RPMI7951 (cell line): ENCODE measurements around the gene SLC35C1. TPM values are rescaled to one million over a fixed set of nuclear protein-coding genes. Genes with fewer than 3 reads are reported as not detected.

Experiments used
- DNase-seq: peaks from one replicate; pipeline ENCODE4 v3.0.0-alpha.2; 2012; ENCODE audit warnings: low read depth
- total RNA-seq: library from RNA; depleted of rRNA; stranded (reverse); fragments of >200 nt; shearing (Covaris generic); gene quantifications from 2 replicates; pipeline ENCODE4 v1.2.3, GENCODE V29; 2014; rRNA removed

SLC35C1 gene
- total RNA-seq, 1 experiment from 2014 or later: 4.8 TPM

DNA sequence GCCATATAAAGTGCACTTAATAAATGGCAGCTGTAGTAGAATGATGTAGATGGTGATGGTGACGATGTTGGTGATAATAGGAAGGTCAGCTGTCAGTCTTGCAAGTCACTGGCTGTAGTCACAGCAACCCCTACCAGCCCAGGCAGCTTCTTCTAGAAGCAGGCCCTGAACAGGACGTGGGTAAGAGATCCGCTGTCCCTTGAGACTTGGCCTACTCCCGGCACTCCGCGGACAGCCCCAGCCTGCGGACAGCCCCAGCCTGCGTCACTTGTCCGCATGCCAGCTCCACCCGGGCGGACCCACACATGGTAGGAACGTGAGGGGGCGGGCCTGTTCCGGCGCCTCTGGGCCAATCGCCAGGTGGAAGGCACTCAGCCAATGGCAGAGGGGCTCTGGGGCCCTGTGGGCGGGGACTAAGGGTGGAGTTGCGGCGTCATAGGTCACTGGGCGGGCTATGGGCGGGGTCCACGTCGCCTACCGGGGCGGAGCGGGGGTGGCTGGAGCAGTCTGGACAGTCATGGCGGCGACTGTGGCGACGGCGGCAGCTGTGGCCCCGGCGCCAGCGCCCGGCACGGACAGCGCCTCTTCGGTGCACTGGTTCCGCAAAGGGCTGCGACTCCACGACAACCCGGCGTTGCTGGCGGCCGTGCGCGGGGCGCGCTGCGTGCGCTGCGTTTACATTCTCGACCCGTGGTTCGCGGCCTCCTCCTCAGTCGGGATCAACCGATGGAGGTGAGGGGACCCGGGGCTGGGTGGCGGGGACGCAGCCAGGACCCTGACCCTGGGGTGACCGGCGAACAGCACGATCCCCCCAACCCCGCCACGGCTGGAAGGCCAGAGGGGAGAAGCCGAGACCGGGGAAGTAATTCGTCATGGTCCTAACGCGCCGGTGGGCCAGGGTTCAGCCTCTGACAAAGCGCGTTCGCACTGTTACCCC lies 42.3 kb downstream of the SLC35C1 start, which contains the start of gene CRY2:
TSS of gene CRY2 (plus strand) at position 502 of the 937 bp plus-strand sequence. CDS start at position 518, 16 bp downstream.
- DNase-seq: peak; percentile 93

DNA sequence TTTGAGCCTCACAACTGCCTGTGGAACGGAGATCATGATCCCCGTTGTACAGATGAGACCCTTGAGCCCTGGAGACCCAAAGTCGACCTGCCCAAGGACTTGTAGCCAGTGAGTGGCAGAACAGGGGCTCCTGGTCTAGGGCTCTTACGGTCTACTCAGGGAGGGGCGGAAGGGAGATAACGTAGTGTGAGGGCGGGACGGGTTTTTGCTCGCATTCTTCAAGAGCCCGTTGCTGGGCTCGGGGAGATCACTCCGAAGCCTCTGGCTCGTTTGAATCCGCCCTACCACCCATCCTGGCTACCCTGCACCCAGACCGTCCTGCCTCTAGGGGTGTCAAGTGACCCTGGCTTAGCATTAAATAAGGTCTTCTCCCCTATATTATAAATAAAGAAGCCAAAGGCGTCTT lies 43.0 kb downstream of the SLC35C1 start:
- peak; percentile 51 for DNase-seq

DNA sequence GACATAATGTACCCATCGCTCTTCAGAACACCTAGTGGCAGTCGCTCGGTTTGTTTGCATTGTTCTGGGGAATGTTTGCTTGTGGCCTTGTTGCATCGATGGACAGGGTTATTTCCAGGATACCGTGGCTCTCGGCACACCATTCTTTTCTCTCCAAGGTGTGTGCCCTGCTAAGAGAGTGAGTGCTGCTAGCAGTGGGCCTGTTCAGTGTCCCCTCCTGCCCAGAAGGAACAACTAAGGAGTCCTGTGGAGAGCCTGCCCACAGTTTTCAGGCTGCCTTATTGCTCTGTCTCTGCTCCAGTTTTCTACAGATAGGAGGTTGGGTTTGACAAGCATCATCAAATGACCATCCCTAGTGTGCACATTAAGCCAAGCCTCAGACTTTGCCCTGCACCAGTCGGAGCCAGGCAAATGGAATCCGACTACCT lies 43.7 kb downstream of the SLC35C1 start:
- no peak for DNase-seq

DNA sequence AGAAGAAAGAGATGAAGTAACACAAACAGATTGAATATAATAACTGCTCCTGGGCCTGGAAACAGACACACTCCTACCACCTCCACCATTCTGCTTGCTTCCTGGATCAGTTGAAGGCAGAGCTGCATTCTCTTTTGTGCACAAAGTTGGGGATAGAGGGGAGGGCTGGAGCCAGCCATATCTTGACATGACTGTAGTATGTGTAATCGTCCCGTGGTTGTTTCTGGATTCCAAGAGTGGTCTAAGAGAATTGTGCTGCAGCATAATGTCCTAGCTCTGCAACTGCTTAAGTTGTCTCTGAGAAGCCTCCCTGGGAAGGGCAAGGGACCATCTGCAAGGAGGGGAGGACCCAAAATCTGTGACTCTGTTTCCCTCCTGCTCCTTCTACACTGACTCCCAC lies 45.5 kb downstream of the SLC35C1 start:
- DNase-seq: peak; percentile 7

DNA sequence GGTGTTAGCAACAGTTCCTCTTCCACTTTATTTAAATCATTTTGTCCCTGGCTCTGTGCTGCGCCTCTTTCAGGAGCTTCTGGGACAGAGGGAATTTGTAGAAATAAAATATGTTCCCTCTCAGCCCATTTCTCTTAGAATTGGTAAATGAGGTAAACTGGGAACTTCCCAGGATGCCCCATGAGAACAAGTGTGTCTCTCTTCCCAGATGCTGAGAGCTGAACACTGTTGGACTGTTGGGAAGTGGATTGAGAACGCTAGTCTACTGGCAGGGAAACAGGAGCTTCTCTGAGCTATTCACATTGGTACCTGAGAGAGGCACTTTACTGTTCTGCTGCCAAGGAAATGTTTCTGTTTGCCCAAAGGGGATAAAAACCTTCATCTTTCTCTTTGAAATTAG lies 46.3 kb downstream of the SLC35C1 start:
- DNase-seq: no peak

DNA sequence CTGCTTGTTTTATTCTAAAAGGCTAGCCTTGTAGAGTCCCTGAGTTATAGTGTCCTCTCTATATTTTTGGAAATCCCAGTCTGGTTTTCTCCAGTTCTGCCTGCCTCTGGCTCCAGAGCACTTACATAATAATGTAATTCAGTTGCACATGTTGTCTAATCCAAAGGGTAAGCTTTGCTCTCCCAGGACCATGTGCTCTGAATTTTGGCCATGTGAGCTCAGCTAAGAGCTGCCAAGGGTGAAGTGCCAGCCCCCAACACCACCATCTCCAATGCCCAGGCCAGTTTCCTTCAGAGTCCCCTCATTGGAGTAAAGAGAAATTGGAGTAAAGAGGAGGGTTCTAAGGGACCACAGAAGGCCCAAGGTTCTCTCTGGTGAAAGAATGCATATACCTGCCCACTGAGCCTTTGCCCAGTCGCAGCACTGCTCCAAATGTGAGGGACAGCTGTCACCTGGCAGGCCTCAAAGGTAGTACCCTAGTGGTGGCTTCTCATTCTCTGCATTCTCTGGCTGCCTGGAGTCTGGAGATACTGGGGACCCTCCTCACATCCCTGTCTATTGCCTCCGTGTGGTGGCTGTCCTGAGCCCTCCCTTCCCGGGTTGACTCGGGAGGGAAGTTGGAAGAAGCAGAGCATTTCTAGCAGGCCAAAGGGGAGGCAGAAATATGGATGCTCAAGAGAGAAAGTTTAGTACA lies 47.2 kb downstream of the SLC35C1 start:
- DNase-seq: no peak

DNA sequence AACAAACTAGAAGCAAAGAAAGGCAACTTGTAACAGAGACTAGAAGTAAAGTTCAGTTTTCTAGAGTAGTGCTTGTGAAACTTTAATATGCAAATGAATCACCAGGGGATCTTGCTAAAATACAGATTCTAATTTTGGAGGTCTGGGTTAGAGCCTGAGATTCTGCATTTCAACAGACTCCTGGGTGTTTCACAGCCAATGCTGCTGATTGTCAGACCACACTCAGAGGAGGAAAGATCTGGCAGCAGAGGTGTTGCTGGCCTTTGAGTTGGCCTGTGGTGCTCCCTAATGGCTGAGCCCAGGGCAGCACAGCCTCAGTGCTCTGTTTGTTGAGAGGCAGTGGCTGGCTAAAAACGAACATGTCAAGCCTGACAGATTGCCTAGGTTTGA lies 47.8 kb downstream of the SLC35C1 start:
- no peak for DNase-seq

DNA sequence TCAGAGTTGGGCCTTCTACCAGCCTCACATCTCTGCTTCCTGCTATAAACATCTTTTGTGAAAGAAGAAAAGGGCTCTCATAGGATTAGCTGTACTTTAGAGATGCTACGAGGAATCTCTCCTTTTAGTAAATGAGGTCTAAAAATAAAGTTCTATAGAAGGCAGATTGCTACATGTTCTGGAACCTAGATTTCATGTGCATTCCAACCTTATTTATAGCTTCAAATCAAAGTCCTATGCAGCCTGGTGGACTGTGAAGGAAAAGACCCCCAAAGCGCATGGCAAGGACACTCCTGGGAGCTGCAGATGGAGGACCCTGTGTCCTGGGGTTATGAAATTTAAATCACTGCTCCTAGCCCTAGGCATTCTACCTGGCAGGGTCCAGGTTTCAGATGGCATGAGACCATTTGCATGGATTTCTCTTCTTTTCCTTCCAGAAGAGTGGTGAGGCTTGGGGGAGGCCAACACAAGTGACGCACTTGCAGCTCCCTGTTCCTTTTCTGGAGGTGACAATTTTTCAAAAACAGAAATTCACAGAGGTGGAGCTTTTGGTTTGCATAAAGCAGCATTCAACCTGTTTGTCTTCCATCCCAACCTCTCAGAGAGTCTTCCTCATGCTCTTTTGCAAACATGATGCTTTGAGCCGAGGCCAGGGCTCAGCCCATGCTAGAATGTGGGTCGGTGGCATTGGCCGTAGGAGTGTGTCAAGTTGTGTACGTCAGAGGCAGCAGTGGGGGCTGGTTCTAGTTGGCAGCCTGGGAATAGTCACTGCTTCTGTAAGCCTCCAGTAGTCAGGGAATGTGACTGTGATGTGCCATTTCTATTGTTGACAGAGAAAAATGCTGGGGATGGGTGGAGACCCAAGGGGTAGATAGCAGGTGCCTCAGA lies 48.6 kb downstream of the SLC35C1 start:
- no peak for DNase-seq

DNA sequence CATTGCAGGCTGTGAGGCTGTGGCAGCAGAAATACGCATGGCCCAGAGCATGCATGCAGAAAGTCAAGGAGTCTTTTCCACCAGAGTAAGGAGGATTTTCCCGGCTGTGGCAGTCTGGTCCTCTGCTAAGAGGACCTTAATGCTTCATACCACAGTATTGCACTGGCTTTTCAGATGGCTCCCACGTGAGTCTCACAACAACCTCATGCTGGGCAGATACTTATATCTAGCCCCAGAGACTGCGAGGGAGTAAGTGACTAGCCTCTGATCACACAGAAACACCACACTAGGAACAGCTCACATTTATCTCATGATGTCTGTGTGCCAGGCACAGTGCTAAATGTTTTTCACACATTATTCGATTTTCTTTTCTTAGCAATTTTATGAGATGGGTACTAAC lies 50.4 kb downstream of the SLC35C1 start:
- no peak for DNase-seq

DNA sequence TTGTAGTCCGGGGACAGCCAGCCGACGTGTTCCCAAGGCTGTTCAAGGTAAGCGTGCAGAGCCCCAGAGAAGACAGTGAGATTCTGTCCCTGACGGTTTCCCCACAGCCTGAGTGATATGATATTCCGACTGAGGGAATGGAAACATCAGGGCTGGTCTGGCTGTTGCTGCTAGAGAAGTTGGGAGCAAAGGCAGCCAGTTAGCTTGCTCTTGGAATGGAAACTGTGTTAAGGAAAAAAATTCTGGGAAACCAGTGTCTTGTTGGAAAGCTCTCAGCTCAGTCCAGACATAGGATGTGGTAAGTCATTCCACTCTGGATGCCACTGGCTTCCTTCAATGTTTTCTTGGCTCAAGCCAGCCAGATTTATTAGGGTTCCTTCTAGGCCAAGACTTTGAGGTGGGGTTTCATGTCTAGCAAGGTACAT lies 51.1 kb downstream of the SLC35C1 start:
- no peak for DNase-seq

DNA sequence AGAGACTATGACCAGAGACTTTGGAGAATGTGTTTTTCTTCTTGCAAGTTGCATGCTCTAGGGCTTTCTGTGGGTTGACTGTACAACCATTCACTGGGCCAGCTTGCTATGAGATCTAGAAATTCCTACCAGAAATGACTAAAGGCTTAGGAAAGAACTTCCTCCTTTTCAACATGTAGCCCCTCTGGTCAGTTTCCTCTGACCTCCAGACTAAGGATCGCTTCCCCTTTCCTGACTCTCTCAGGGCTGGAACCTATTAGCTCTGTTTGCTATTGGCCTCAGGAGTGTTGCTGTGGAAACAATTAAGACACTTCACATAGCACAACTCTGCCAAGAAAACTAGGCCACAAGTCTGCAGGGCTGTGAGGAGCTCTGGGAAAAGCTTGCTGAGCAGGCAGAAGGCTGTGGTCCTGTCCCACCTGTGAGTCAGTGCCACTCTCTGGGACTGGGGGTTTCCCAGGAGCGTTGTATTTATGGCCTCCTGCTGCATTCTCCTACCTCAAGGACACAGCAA lies 53.1 kb downstream of the SLC35C1 start:
- DNase-seq: peak; percentile 41

DNA sequence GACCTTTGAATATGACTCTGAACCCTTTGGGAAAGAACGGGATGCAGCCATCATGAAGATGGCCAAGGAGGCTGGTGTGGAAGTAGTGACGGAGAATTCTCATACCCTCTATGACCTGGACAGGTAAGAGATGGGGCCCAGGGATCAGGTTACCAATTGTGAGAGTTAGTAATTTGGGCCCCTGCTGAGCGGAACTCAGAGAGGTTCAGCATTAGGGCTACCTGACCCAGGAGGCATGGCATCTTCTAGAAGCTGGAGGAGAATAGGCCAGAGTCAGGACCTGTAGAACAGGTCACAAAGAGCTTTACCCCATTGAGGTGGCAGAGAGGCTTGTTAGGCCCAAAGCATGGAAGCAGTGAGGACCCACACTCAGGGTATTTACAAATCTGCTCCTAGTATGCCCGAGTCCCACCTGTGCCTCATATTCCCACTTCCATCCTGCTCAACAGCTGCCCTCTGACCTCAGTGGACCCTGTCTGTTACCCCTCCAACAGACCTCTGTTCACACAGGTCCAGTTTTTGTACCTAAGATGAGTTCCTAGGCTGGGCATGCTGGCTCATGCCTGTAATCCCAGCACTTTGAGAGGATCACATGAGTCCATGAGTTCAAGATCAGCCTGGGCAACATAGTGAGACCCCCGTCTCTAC lies 53.9 kb downstream of the SLC35C1 start:
- no peak for DNase-seq

DNA sequence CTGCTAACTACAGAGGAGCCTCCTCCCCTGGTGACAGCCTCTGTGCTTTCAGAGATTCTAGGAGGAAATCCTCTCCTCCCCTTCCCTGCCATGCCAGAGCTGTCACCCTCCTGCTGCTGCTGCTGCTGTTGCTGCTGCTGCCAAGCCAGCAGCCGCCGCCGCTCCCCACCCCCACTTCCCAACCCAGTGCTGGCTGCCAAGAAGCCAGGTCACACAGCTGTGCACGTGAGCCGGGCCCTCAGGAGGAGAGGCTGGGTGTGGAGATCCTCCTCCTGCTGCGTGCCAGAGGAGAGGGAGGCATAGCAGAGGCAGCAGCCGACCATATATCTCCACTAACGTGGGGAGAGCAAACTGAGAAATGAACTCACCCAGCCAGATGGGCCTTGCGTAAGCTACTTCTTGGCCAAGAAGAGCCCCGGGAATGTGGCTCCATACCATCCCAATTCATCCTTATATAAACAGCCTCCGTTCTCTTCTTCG lies 54.8 kb downstream of the SLC35C1 start:
- DNase-seq: no peak

DNA sequence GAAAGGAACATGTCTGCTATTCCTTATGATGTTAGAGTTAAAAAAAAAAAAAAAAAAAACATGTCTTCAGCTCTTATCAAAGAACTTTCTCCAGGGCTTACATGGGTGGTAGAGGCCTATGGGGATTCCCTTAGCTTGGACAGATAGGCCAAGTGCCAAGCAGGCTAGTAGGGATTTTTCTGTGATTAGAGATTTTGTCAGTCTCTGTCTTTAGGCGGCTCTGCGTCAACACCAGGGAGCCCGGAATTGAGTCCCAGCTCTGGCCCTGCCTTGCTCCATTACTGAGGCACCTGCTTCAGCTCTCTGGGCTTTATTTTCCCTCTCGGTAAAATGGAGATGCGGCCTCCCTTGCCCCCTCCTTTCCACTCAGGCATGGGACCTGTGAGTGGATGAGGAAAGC lies 55.4 kb downstream of the SLC35C1 start:
- no peak for DNase-seq

DNA sequence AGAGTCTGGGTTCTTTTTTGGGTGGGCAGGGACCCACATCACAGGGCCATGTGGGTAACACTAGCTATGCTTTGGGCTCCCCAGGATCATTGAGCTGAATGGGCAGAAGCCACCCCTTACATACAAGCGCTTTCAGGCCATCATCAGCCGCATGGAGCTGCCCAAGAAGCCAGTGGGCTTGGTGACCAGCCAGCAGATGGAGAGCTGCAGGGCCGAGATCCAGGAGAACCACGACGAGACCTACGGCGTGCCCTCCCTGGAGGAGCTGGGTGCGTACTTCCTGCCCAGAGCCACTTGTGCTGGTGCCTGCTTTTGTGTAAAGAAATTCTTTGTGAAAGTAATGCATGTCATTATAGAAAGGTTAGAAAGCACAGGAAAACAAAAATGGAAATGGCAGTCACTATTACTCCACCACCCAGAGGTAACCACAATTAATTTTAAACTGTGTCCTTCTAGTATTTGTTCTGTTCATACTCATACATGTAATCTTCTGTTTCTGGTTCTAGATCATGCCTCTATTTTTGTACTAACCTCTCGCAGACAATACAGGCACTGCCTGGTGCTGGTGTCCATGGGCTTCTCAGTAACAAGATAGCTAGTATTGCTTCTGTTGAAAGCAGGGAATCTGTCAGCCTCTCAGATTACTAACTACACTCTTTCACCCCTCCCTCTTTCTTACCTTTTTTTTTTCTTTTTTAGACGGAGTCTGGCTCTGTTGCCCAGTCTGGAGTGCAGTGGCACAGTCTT lies 56.0 kb downstream of the SLC35C1 start:
- DNase-seq: no peak

Other genes with a start within 250 kb of the SLC35C1 start
- gene CHST1, start 139.5 kb upstream of the SLC35C1 start, total RNA-seq: 0.20 and 0.36 TPM in 2 replicates
- 5.0 and 6.4 TPM in 2 replicates for gene CRY2, start 42.3 kb downstream of the SLC35C1 start, total RNA-seq
- gene MAPK8IP1, start 80.5 kb downstream of the SLC35C1 start, total RNA-seq: 2.5 and 3.0 TPM in 2 replicates
- gene FREY1, start 102.1 kb downstream of the SLC35C1 start, total RNA-seq: not detected in 2 replicates
- 17.3 and 17.4 TPM in 2 replicates for gene PEX16, start 112.7 kb downstream of the SLC35C1 start, total RNA-seq
- gene LARGE2, start 117.5 kb downstream of the SLC35C1 start, total RNA-seq: 0.12 TPM in 1 of 2 replicates, not detected in the other